GM11168 (cell line): Measurements from ENCODE around the gene RAPGEF5.

Source experiments
- in situ Hi-C: fragments of 300-500 bp; cut with MboI; formaldehyde crosslinking; loops from one replicate; pipeline ENCODE4 v1.12.0; 2022; ENCODE audit warnings: low sequenced_read_pairs; ENCODE audit not compliant: unreplicated experiment

Gene RAPGEF5

GRCh38 chr7:22201186-22201880, 155.6 kb downstream of the RAPGEF5 start:
- in situ Hi-C loops = no loop called here

- in situ Hi-C loops = no loop called here
These were observed 156.2 kb downstream of the RAPGEF5 start for GRCh38 chr7:22200777-22201176.

DNA sequence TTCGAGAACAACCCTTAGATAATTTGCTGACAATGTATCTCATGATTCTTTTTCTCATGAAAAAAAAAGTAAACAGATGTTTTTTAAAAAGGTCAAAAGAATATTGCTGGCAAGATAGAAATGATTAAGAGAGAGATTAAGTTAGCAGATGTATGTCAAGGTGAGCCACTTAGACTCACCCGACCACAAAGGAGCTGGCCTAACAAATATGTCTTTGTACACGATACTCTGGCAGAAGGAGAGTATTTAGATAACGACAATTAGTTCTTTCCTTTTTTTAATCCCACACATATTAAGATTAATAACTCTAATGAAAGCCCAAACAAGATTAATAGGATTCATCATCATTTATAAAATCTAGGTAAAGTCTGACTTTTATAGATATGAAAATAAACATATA, 156.7 kb downstream of the RAPGEF5 start:
- in situ Hi-C loops = no loop called here

DNA sequence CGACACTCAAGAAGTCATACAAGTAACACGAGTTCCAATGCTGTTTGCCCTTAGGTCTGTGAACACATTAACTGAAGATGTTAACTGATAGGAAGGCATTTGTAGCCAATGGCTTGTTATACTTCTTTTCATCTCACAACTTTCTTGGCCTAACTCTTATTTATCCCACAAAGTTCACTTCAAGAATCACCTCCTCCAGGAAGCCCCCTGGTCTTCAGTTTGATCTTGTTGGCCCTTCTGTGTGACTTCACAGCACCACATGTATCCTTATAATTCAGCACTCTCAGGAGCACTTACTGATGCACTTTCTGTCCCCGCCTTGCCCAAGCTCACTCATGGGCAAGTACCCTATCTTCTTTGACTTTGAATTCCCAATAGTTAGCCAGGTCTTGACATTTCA, 159.6 kb downstream of the RAPGEF5 start:
- in situ Hi-C loops = no loop called here

DNA sequence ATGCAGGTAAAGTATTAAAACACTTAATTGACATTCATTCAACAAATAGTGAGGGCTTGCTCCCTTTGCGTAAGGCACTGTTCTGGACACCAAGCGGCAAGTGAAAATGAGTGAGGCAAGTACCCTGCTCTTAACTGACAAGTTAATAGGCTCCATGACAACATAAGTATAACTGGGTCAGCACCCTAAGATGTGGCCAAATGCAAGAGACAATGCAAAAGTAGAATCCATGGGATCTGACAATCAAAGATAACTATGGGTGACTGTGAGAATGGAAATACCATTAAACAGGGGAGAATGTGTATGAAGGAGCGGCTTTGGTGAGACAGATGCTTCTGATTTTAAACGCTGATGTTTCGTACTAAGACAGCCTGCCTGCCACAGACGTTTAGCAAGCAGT, 160.5 kb downstream of the RAPGEF5 start:
- in situ Hi-C loops = no loop called here

DNA sequence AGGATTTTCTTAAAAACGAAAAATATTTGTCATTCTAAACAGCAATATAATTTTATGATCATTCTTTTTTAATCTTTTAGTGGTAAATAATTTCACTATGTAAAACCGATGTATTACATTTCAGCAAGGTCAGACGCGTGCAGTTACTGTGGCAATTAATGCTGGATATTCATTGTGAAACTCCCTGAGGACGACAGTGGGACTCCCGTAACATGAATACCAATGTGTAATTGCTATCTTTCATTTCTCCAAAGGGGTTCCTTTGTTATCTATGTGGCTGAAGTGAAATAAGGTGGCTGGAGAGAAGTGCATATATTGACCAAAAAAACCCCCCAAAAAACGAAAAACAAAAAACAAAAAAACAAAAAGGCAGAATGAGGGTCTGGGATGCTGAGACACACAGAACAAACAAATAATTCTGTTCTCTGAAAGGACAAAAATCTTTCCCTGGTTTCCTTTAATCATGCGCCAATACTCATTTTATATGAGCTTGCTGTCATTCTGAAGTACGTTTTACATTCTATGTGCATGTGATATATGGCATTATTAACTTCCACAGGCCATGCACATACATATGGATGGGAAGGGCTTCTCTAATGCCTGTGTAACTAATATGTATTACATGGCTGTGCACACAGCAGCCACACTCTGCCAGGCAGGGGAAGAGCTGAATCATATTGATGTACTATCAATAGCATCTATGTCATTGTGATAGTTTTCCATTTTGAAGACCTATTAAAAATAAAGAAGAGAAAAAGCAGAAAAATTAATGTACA, 161.4 kb downstream of the RAPGEF5 start:
- in situ Hi-C loops = no loop called here

GRCh38 chr7:22194658-22195273, 162.2 kb downstream of the RAPGEF5 start:
- in situ Hi-C loops = no loop called here

- in situ Hi-C loops = no loop called here
These were observed 163.4 kb downstream of the RAPGEF5 start for GRCh38 chr7:22193450-22193983.

DNA sequence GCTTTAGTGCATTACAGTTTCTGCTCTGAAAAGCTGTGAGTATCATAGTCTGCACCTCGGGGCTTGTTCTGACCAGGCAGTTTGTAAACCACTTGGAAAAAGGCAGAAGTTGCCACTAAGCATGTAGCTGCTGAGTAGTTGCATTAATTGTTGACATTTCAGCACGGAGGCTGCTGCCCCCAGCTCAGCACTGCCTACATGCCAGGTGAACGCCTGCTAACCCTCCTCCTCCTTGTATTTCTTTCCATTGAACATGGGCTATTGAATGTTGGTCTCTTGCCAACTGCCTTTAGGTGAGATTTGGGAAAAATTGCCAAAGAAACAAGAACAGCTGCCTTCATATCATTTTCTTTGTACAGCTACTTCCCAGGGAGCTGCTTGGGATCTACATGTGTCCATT, 164.2 kb downstream of the RAPGEF5 start:
- in situ Hi-C loops = no loop called here

DNA sequence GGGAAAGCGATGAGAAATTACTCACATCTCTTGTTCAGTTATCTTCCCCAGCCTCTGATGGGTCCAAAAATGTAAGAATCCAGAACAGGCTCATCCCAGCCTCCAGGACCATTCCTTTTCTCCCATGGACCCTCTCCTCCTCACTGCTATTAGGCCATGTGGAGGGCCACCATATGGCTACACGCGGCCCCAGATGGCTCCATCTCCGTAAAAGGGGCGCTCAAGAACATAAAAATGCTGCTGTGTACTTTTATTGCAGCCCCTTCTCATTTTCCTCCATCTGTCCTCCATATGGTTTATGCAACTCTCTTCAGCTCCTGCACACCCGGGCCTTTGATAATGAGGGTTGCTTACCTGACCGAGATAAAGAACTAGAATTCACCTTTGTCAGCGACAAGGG, 166.2 kb downstream of the RAPGEF5 start:
- in situ Hi-C loops = no loop called here

DNA sequence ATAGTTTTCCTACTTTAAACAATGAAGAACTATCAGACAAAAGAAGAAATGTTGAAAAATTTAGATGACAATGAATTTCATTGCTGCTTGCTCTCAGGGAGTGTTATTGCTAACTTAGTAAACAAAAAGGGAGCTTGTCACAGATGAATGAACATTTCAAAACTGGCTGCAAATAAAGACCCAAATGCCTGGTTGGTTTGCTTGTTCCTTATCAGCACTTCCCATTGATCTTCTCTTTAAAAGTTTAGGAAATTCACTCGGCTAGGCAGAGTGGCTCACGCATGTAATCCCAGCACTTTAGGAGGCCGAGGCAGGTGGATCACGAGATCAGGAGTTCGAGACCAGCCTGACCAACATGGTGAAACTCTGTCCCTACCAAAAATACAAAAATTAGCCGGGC, 167.2 kb downstream of the RAPGEF5 start:
- in situ Hi-C loops = no loop called here

DNA sequence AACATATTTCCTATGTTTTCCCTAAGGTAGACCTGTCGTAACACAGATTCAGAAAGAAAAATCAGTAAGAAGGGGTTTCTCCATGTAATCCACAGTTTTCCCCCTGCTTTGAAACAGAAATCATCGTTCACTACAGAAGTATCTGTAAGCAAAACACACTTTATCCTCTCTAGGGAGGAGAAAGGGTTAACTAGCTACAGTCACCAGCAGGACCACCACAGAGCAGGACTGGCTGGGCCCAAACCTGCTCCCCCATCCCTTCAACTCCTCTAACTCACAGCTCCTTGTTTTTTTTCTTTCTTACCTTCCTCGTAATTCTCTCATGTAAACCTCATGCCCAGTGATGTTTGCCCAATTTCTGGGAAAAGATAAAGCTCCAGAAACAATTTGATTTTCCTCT, 167.7 kb downstream of the RAPGEF5 start:
- in situ Hi-C loops = no loop called here

- in situ Hi-C loops = no loop called here
These were observed 169.1 kb downstream of the RAPGEF5 start for GRCh38 chr7:22187691-22188348.

- in situ Hi-C loops = no loop called here
These were observed 171.4 kb downstream of the RAPGEF5 start for GRCh38 chr7:22185559-22185958.

- in situ Hi-C loops = no loop called here
These were observed 172.3 kb downstream of the RAPGEF5 start for GRCh38 chr7:22184549-22185199.

DNA sequence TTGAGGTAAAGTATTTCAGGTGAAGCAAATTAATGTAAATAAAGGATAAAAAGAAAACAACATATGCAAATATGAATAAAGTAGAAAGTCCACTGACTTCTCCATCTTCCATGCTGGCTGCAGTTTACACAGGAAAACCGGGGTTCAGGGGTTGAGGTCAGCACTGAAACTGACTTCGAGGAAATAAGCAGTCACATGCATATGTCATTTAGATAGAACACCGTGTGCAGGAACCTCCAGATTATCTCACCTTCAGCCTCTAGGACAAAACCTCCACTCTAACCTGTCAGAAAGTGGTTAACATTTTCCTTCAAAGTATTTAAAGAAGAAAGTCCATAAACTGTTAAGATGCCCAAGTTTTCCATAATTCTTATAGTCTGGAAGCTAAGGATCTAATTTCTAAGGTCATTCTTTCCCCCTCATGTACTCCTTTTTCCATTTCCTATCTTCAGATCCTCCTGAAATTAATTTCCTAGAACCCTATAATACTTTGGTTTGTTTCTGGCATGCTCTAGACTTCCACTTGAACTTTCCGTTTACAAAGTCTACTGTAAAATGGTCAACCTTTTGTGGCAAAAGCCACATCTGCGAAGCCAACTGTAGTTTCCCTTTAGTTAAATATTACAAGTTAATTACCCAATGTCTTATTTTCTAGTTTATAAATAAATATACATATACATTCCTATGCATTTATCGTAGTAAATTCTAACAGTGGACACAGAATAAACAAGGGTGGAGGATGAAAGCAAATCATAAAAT, 173.3 kb downstream of the RAPGEF5 start:
- in situ Hi-C loops = no loop called here

GRCh38 chr7:22182149-22182548, 174.8 kb downstream of the RAPGEF5 start:
- in situ Hi-C loops = no loop called here

- in situ Hi-C loops = no loop called here
These were observed 175.3 kb downstream of the RAPGEF5 start for GRCh38 chr7:22181663-22182062.

- in situ Hi-C loops = no loop called here
These were observed 177.5 kb downstream of the RAPGEF5 start for GRCh38 chr7:22179442-22179879.
